Activated CD4-positive, alpha-beta T cell treated with anti-CD3 and anti-CD28 coated beads, Interleukin-2, amount 50 U/mL, for 1 hour (primary cell): ENCODE results near the gene CPNE2.
"Not testable (repeated sequence)": the region's sequence is repeated elsewhere in the genome, so short reads cannot be mapped to it uniquely, and the experiment has no call there.

Experiments used
- DNase-seq: peaks from one replicate; pipeline ENCODE4 v3.0.0-alpha.2; 2020

CPNE2 gene

GRCh38 chr16:57100445-57100844 lies 8.1 kb downstream of the CPNE2 start:
- no peak for DNase-seq

- no peak for DNase-seq
Observed at GRCh38 chr16:57102888-57103851, 10.8 kb downstream of the CPNE2 start.

GRCh38 chr16:57104706-57105105 lies 12.3 kb downstream of the CPNE2 start:
- DNase-seq = no peak

GRCh38 chr16:57105184-57105583 lies 12.8 kb downstream of the CPNE2 start:
- no peak for DNase-seq

GRCh38 chr16:57106767-57107166 lies 14.4 kb downstream of the CPNE2 start:
- no peak for DNase-seq

GRCh38 chr16:57107321-57107922 lies 15.0 kb downstream of the CPNE2 start:
- no peak for DNase-seq

- no peak for DNase-seq
Observed at GRCh38 chr16:57108432-57108831, 16.0 kb downstream of the CPNE2 start.

- not testable (repeated sequence) for DNase-seq
Observed at GRCh38 chr16:57109259-57110105, 17.1 kb downstream of the CPNE2 start.

- DNase-seq = no peak
Observed at GRCh38 chr16:57110937-57111336, 18.6 kb downstream of the CPNE2 start.

GRCh38 chr16:57111420-57111819 lies 19.0 kb downstream of the CPNE2 start:
- no peak for DNase-seq

- no peak for DNase-seq
Observed at GRCh38 chr16:57112403-57113041, 20.1 kb downstream of the CPNE2 start.

- no peak for DNase-seq
Observed at GRCh38 chr16:57113042-57113453, 20.7 kb downstream of the CPNE2 start.

GRCh38 chr16:57113664-57114063 lies 21.3 kb downstream of the CPNE2 start:
- no peak for DNase-seq

- DNase-seq = no peak
Observed at GRCh38 chr16:57115168-57115513, 22.8 kb downstream of the CPNE2 start.

GRCh38 chr16:57115514-57116182 lies 23.3 kb downstream of the CPNE2 start:
- DNase-seq = no peak

- DNase-seq = no peak
Observed at GRCh38 chr16:57118461-57119084, 26.2 kb downstream of the CPNE2 start.

GRCh38 chr16:57123216-57123973 lies 31.0 kb downstream of the CPNE2 start:
- no peak for DNase-seq

- no peak for DNase-seq
Observed at GRCh38 chr16:57123974-57124674, 31.7 kb downstream of the CPNE2 start.

GRCh38 chr16:57125376-57125775 lies 33.0 kb downstream of the CPNE2 start:
- no peak for DNase-seq

GRCh38 chr16:57125969-57126368 lies 33.6 kb downstream of the CPNE2 start:
- no peak for DNase-seq
